GM21447 (cell line): Measurements from ENCODE around the gene HSD17B1.
"Not testable (repeated sequence)": the region's sequence is repeated elsewhere in the genome, so short reads cannot be mapped to it uniquely, and the experiment has no call there.

ENCODE experiments used
- ATAC-seq: cut with Tn5 transposase; IDR thresholded peaks from one replicate; pipeline ENCODE4 v1.9.1; 2021; ENCODE audit not compliant: unreplicated experiment

The HSD17B1 gene

DNA sequence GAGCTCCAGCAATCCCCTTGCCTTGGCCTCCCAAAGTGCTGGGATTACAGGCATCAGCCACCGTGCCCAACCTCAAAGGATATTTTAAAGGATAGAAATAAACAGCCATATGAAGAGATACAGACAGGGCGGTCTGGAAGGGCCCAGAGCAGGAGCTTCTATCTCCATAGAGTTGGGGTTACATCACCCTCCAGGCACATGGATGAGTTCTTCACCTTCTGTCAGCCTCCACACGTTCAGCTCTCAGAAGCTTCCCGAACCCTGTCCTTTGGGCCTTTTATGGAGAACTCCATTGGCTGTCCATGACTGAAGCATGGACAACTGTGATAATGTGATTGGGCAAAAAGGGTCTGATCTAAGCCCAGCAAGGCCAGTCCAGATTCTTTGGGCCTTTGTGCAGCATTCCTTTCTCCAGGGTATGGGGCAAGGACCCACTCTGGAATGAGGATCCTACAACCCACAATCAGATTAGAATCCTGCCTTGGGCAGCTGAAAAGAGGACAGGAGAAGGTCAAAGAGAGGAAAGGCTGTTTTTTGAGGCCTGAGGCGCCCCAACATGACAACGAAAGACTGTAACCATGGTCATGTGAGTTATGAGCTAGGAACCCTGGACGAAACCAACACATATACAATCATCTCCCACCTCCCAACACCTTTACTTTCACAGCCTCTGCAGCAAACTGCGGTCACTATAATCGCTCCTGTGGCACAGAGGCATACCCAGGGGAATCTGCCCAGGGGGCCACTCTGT, 6.8 kb upstream of the HSD17B1 start:
- ATAC-seq, result not testable (repeated sequence)

GRCh38 chr17:42547001-42547461, 5.7 kb upstream of the HSD17B1 start:
- no peak for ATAC-seq

DNA sequence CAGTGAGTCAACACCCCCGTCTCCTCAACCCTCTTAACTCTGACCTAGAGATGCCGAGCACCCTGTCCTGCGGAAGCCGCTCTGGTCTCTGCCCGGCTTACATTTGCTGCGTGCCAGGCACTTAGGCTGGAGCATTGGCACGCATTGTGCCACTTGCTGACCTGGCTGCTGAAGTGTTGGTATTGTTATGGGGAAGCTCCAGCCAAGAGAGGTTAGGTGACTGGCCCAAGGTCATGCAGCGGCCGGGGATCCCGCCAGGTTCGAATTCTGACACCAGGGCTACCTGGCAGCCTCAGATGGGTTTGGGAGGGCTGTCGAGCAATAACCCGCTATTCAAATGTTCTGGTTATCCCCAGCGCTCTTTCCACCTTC, 5.0 kb upstream of the HSD17B1 start:
- ATAC-seq, result no peak

DNA sequence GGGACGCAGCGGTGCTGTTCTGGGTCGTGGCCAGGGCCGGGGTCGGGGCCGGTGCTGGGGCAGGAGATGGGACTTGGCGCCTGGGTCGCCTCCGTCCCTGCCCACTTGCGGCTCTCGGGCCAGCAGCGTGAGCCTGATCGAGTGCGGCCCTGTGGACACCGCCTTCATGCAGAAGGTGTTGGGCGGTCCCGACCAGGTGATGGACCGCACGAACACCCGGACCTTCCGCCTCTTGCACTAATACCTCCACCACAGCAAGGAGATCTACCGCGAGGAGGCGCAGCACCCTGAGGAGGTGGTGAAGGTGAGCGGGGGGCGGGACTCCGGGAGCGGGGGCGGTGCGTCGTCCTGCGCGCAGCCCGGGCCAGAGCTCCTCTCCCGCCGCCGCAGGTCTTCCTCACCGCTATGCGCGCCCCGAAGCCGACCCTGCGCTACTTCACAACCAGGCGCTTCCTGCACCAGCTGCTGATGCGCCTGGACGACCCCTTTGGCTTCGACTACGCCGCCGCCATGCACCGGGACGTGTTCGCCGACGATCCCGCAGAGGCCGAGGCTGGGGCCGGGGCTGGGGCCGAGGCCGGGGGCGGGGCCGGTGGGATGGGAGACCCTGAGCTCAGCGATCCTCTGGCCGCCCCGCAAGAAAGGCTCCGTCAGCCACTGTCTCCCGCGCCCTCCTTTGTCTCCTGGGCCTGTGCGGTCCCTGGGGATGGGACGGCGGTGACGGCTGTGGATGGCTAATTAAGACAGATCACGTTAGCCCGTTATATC, 4.5 kb upstream of the HSD17B1 start:
- ATAC-seq, result peak; percentile 54

DNA sequence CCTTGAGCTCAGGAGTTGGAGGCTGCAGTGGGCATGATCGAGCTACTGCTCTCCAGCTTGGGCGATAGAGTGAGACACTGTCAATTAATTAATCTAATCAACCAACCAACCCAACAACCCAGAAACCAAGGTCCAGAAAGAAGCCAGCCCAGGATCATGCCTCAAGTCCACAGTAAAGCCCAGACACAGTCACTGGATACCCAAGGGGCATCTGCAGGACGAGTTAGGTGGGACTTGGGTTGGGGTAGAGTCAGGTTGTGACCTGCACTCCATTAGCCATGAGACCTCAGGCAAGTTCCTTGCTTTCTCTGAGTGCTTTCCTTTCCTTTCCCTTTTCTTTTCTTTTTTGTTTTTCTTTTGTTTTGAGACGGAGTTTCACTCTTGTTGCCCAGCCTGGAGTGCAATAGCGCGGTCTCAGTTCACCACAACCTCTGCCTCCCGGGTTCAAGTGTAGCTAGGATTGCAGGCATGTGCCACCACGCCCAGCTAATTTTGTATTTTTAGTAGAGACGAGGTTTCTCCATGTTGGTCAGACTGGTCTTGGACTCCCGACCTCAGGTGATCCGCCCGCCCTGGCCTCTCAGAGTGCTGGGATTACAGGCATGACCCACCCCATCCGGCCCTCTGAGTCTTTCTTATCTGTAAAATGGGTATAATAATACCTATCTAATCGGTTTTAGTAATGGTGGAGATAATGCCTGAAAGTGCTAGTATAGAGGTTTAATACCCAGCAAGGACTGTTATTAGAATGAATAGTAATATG, 3.5 kb upstream of the HSD17B1 start:
- no peak for ATAC-seq

- no peak for ATAC-seq
Observed at GRCh38 chr17:42553161-42553818, 567 bp downstream of the HSD17B1 start.

- ATAC-seq, result no peak
Observed at GRCh38 chr17:42553866-42554249, 1.1 kb downstream of the HSD17B1 start.

GRCh38 chr17:42554250-42555121, 1.8 kb downstream of the HSD17B1 start:
- peak; percentile 78 for ATAC-seq

GRCh38 chr17:42555122-42555622, 2.4 kb downstream of the HSD17B1 start:
- no peak for ATAC-seq

GRCh38 chr17:42555961-42556617, 3.4 kb downstream of the HSD17B1 start:
- not testable (repeated sequence) for ATAC-seq

GRCh38 chr17:42559075-42559474, 6.4 kb downstream of the HSD17B1 start:
- ATAC-seq, result no peak

GRCh38 chr17:42560246-42560645, 7.5 kb downstream of the HSD17B1 start:
- no peak for ATAC-seq

DNA sequence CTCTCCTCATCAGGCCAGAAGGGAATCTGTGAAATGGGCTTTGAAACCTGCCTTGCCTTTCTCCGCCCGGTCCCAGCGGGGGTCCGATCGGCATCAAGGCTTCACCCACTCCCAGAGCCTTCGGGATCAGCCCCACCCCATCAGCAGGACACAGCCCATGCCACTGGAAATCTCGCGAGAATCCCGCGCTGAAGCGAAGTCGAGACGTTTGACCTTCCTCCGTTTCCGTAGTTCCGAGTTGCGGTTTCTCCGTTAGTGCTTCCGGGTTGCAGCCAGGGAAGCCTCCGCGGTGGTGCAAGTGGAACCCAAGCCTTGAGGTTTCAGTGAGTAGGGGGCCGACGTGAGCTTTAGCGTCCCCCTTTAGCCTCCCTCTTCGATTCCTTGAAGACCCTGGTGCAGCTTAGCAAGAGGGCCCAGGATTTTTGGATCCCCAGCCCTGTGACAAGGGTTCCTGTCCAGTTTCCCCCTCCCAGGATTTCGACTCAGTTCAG, 9.2 kb downstream of the HSD17B1 start, which contains the start of gene COASY:
Gene COASY (plus strand): TSS at position 252 of the 491 bp plus-strand sequence. CDS start 475 bp downstream, outside the sequence.
- peak; percentile 62 for ATAC-seq

DNA sequence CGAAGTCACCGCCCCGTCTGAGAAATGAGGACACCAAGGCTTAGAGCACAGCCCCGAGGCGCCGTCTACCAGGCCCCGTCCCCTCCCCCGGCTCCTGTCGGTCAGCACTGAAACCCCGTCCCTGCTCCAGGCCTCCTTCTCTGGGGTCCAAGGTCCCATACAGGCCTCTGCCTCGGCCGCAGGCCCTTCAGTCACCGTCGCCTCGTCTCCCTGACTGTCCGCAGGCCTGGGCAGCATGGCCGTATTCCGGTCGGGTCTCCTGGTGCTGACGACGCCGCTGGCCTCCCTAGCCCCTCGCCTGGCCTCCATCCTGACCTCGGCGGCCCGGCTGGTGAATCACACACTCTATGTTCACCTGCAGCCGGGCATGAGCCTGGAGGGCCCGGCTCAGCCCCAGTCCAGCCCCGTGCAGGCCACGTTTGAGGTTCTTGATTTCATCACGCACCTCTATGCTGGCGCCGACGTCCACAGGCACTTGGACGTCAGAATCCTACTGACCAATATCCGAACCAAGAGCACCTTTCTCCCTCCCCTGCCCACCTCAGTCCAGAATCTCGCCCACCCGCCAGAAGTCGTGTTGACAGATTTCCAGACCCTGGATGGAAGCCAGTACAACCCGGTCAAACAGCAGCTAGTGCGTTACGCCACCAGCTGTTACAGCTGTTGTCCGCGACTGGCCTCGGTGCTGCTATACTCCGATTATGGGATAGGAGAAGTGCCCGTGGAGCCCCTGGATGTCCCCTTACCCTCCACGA, 9.8 kb downstream of the HSD17B1 start:
- ATAC-seq, result no peak

DNA sequence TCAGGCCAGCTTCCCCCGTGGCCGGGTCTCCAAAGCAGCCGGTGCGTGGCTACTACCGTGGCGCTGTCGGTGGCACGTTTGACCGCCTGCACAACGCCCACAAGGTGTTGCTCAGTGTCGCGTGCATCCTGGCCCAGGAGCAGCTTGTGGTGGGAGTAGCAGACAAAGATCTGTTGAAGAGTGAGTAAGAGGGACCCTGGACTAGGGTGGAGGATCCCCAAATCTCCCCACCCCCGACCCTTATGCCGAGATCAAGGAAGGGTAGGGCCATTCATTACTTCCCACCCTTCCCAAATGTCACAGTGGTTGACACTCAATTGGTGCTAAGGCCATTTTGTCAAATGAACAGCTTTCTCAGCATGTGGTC, 10.4 kb downstream of the HSD17B1 start:
- ATAC-seq, result no peak

DNA sequence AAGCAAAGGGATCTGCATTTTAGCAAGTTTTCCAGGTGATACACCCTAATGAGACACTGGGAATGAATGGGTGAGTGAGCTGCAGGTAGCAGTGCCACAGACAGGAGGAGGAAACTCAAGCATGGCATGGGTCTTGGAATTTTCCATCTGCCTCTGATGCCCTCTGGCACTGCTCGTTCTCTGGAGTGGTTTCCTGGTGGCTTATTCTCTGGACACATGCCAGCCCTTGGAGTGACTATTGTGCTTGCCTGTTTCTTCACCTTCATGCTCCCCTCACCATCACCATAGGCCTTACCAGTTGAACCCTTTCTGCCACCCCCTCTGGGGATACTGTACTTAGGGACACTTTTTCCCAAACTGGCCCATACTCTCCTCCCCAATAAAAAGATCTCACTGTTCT, 10.8 kb downstream of the HSD17B1 start:
- no peak for ATAC-seq

DNA sequence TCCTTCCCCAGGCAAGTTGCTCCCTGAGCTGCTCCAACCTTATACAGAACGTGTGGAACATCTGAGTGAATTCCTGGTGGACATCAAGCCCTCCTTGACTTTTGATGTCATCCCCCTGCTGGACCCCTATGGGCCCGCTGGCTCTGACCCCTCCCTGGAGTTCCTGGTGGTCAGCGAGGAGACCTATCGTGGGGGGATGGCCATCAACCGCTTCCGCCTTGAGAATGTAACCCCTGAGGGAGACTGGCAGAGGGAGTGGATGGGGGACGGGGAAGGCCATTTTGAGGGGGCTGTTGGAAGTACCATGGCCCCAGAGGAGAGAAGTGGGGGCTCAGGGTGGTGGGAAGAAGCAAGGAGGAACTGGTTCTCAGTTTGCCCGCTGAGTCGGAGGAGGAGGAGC, 11.2 kb downstream of the HSD17B1 start:
- ATAC-seq, result no peak

DNA sequence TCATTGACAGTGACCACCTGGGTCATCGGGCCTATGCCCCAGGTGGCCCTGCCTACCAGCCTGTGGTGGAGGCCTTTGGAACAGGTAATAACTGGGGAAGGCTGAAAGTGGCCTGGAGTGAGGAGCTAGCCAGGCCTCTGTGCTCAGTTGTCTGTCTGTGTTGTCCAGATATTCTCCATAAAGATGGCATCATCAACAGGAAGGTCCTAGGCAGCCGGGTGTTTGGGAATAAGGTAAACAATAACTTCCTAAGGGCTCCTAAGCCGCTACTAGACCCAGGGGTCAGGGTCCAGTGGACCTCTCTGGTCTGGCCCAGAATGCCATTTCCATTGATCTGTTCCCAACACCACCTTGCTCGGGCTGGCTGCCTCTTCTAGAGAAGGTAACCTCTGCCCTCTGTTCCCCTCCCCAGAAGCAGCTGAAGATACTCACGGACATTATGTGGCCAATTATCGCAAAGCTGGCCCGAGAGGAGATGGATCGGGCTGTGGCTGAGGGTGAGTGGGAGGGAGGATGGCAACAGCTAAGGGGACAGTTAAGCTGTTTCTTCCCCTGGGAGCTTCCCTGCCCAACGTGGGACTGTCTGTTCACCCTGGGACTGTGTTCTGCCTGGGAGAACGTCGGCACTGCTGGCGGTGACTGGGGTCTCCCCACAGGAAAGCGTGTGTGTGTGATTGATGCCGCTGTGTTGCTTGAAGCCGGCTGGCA, 12.2 kb downstream of the HSD17B1 start:
- no peak for ATAC-seq
